ENCODE measurements around the gene ADARB2. TPM values are rescaled to one million over a fixed set of nuclear protein-coding genes. Genes with fewer than 3 reads are reported as not detected.

The ADARB2 gene
- total and polyA plus RNA-seq, 2 experiments from 2014 or later = 2.0 to 5.0 TPM

DNA sequence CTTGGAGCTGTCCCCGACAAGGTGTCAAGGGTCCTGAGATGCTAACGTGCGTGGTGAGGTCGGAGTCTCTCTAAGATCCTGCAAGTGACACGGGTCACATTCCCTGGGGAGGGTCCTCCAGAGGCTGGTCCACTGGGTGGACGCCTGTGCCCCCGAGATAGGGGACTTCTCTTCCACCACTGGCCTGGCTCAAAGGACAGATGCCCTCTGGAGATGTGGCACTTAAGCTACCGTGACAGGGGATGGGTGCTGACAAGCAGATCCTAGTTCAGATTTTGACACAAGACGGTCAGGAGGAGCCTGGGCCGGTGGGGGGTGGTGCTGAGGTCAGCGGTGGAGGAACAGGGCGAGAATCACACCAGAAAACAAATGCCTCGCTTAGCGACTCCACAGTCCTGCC is 178.0 kb downstream of the ADARB2 start:
- Histone ChIP-seq H3K79me2 (replicated peaks; ENCODE audit: insufficient read depth) (no peaks in the 10 kb centered on the region), H3K36me3 (ENCODE audit: insufficient read depth) (no peaks in the 10 kb centered on the region), H3K9me2 (ENCODE audit: insufficient read depth) (no peaks in the 10 kb centered on the region), H3K27me3 (ENCODE audit: insufficient read depth) (no peaks in the 10 kb centered on the region), H3K4me2 (no peak overlapping the region), H3F3A (replicated peaks; ENCODE audit: low read depth) (no peaks in the 10 kb centered on the region), H3K4me3 (no peak overlapping the region), H3K4me1 (ENCODE audit: insufficient read depth) (no peaks in the 10 kb centered on the region), H3K27ac (ENCODE audit: low read depth) (no peak overlapping the region), H4K20me1 (replicated peaks; ENCODE audit: insufficient read depth) (no peaks in the 10 kb centered on the region), H2AFZ (no peak overlapping the region)
- Mint-ChIP-seq H3K36me3 (ENCODE audit: low read depth) (no peaks in the 10 kb centered on the region), H3K4me3 (no peak overlapping the region), H3K27ac (no peak overlapping the region), H3K9me3 (no peaks in the 10 kb centered on the region), H3K4me1 (peaks cover 11% of the 10 kb centered on the region; the same call in 2 of the 3 replicates), H3K27me3 (ENCODE audit: insufficient read depth, low read depth, poor library complexity) (peaks cover 3% of the 10 kb centered on the region)
- ATAC-seq (no peak), DNase-seq (ENCODE audit: low spot score) (no peak)
- TF ChIP-seq EZH2phosphoT487 (IDR thresholded peaks at IDR 0.05; ENCODE audit: unreplicated experiment) (no peak), EZH2 (IDR thresholded peaks at IDR 0.05; ENCODE audit: low read depth, unreplicated experiment) (no peak), STAT1 (IDR thresholded peaks at IDR 0.05; ENCODE audit: unreplicated experiment) (no peak), NANOG (IDR thresholded peaks at IDR 0.05; ENCODE audit: borderline replicate concordance) (no peak), POLR2AphosphoS5 (IDR thresholded peaks at IDR 0.05; ENCODE audit: low read depth) (no peak), ZNF331 (CRISPR knock-in tag; IDR thresholded peaks at IDR 0.05; ENCODE audit: low read depth) (no peak)
- TF ChIP-seq, protein P1, sequence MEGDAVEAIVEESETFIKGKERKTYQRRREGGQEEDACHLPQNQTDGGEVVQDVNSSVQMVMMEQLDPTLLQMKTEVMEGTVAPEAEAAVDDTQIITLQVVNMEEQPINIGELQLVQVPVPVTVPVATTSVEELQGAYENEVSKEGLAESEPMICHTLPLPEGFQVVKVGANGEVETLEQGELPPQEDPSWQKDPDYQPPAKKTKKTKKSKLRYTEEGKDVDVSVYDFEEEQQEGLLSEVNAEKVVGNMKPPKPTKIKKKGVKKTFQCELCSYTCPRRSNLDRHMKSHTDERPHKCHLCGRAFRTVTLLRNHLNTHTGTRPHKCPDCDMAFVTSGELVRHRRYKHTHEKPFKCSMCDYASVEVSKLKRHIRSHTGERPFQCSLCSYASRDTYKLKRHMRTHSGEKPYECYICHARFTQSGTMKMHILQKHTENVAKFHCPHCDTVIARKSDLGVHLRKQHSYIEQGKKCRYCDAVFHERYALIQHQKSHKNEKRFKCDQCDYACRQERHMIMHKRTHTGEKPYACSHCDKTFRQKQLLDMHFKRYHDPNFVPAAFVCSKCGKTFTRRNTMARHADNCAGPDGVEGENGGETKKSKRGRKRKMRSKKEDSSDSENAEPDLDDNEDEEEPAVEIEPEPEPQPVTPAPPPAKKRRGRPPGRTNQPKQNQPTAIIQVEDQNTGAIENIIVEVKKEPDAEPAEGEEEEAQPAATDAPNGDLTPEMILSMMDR (conservative IDR thresholded peaks at IDR 0.05; ENCODE audit: low read depth in 2 of 2) = no peak
- TF ChIP-seq, protein P2, sequence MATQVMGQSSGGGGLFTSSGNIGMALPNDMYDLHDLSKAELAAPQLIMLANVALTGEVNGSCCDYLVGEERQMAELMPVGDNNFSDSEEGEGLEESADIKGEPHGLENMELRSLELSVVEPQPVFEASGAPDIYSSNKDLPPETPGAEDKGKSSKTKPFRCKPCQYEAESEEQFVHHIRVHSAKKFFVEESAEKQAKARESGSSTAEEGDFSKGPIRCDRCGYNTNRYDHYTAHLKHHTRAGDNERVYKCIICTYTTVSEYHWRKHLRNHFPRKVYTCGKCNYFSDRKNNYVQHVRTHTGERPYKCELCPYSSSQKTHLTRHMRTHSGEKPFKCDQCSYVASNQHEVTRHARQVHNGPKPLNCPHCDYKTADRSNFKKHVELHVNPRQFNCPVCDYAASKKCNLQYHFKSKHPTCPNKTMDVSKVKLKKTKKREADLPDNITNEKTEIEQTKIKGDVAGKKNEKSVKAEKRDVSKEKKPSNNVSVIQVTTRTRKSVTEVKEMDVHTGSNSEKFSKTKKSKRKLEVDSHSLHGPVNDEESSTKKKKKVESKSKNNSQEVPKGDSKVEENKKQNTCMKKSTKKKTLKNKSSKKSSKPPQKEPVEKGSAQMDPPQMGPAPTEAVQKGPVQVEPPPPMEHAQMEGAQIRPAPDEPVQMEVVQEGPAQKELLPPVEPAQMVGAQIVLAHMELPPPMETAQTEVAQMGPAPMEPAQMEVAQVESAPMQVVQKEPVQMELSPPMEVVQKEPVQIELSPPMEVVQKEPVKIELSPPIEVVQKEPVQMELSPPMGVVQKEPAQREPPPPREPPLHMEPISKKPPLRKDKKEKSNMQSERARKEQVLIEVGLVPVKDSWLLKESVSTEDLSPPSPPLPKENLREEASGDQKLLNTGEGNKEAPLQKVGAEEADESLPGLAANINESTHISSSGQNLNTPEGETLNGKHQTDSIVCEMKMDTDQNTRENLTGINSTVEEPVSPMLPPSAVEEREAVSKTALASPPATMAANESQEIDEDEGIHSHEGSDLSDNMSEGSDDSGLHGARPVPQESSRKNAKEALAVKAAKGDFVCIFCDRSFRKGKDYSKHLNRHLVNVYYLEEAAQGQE (IDR thresholded peaks at IDR 0.05; ENCODE audit: unreplicated experiment) = no peak

DNA sequence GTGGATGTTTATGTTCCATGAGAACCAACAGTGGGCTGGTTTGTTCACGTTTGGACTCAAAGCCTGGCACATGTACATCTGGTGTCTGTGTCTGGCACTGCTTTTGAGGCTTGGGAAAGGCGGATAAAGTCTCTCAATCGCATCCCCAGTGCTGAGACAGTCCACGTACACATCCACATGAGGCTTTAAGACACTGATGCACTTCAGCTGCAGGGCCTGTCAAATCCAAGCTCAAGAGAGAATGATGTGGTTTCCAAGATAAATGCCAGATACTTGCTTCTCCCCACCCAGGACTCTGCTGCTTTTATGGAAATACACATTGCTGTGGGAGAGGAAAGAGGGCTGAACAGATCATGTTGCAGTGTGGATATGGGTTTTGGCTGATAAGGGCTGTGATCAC is 178.4 kb downstream of the ADARB2 start:
- DNase-seq (ENCODE audit: low spot score) = no peak
- H3K27ac ChIP-seq (ENCODE audit: low read depth) = no peak overlapping the region
- no peaks in the 10 kb centered on the region for H3K9me3 Mint-ChIP-seq
- no peaks in the 10 kb centered on the region for H3K36me3 ChIP-seq (ENCODE audit: insufficient read depth)
- H2AFZ ChIP-seq = no peak overlapping the region
- TF ChIP-seq, protein P3, sequence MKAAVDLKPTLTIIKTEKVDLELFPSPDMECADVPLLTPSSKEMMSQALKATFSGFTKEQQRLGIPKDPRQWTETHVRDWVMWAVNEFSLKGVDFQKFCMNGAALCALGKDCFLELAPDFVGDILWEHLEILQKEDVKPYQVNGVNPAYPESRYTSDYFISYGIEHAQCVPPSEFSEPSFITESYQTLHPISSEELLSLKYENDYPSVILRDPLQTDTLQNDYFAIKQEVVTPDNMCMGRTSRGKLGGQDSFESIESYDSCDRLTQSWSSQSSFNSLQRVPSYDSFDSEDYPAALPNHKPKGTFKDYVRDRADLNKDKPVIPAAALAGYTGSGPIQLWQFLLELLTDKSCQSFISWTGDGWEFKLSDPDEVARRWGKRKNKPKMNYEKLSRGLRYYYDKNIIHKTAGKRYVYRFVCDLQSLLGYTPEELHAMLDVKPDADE (IDR thresholded peaks at IDR 0.05) = no peak
- TF ChIP-seq ZNF114 (CRISPR knock-in tag; IDR thresholded peaks at IDR 0.05) = no peak
- no peak overlapping the region for H3K27ac Mint-ChIP-seq
- H3K4me1 ChIP-seq (ENCODE audit: insufficient read depth) = no peaks in the 10 kb centered on the region
- H3K27me3 Mint-ChIP-seq (ENCODE audit: insufficient read depth, low read depth, poor library complexity) = peaks cover 3% of the 10 kb centered on the region
- no peak overlapping the region for H3K4me2 ChIP-seq
- no peaks in the 10 kb centered on the region for H3K79me2 ChIP-seq (replicated peaks; ENCODE audit: insufficient read depth)
- no peaks in the 10 kb centered on the region for H3K27me3 ChIP-seq (ENCODE audit: insufficient read depth)
- no peaks in the 10 kb centered on the region for H3F3A ChIP-seq (replicated peaks; ENCODE audit: low read depth)
- no peak overlapping the region for H3K4me3 ChIP-seq
- H3K4me3 Mint-ChIP-seq = no peak overlapping the region
- ATAC-seq = no peak
- no peaks in the 10 kb centered on the region for H3K9me2 ChIP-seq (ENCODE audit: insufficient read depth)
- peaks cover 11% of the 10 kb centered on the region; the same call in 2 of the 3 replicates for H3K4me1 Mint-ChIP-seq
- H3K36me3 Mint-ChIP-seq (ENCODE audit: low read depth) = no peaks in the 10 kb centered on the region
- H4K20me1 ChIP-seq (replicated peaks; ENCODE audit: insufficient read depth) = no peaks in the 10 kb centered on the region
